ENCODE results near the gene ATRNL1.

DNA sequence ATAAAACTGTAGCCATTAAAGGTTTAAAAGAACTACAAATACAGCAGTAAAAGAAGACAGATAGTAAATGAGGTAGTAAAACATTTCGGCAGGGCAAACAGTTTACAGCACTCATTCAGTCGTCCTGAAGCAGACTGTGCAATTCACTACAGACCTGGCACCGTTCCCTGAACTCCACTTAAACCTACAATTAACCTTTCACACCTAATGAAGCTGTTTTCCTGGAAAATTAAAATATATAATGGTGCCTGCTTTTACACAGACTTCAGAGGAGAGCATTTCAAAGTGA is 844.5 kb downstream of the ATRNL1 start:
- TF ChIP-seq CTCF (conservative IDR thresholded peaks at IDR 0.05; ENCODE audit: low read length) (no peak), EZH2phosphoT487 (IDR thresholded peaks at IDR 0.05; ENCODE audit: borderline replicate concordance, low read depth, low read length) (no peak)
